DOHH2 (cell line): ENCODE results near the gene PDE11A.

ENCODE experiments used
- H3F3A ChIP-seq: fragments of 200-600 bp; sonication (generic), shearing (Covaris generic); 2 replicates; pipeline ENCODE4 v1.6.0; 2016; ENCODE audit warnings: antibody characterized with exemption, mild to moderate bottlenecking; ENCODE audit not compliant: control insufficient read depth, insufficient read depth
- H3K27ac ChIP-seq: fragments of 200-600 bp; sonication (generic); 2 replicates; pipeline ENCODE4 v1.5.1; 2014; ENCODE audit warnings: low read depth, mild to moderate bottlenecking, low read length, moderate library complexity
- H3K27me3 ChIP-seq: fragments of 200-600 bp; sonication (generic); 2 replicates; pipeline ENCODE4 v1.6.1; 2014; ENCODE audit warnings: mild to moderate bottlenecking, low read length, mixed read lengths; ENCODE audit not compliant: control insufficient read depth
- H3K36me3 ChIP-seq: fragments of 200-600 bp; sonication (generic); 2 replicates; pipeline ENCODE4 v1.6.1; 2014; ENCODE audit warnings: mild to moderate bottlenecking, low read length, moderate library complexity, mixed read lengths; ENCODE audit not compliant: control insufficient read depth
- H3K4me1 ChIP-seq: fragments of 200-600 bp; sonication (generic); 2 replicates; pipeline ENCODE4 v1.6.1; 2014; ENCODE audit warnings: mild to moderate bottlenecking, low read length, mixed read lengths; ENCODE audit not compliant: control insufficient read depth
- H3K4me2 ChIP-seq: fragments of 200-600 bp; sonication (generic); 2 replicates; pipeline ENCODE4 v1.6.0; 2014; ENCODE audit warnings: mild to moderate bottlenecking, low read length, moderate library complexity
- H3K4me3 ChIP-seq: fragments of 200-600 bp; sonication (generic); 2 replicates; pipeline ENCODE4 v1.5.1; 2014; ENCODE audit warnings: mild to moderate bottlenecking, low read length, mixed read lengths
- H3K79me2 ChIP-seq: fragments of 200-600 bp; sonication (generic); 2 replicates; pipeline ENCODE4 v1.6.1; 2014; ENCODE audit warnings: mild to moderate bottlenecking, low read length, mixed read lengths; ENCODE audit not compliant: control insufficient read depth
- H3K9me2 ChIP-seq: fragments of 200-600 bp; sonication (generic); replicated peaks from 2 replicates; pipeline ENCODE4 v1.6.1; 2014; ENCODE audit warnings: mild to moderate bottlenecking, low read length, mixed read lengths; ENCODE audit not compliant: control insufficient read depth
- H3K9me3 ChIP-seq: fragments of 200-600 bp; sonication (generic); 2 replicates; pipeline ENCODE4 v1.6.1; 2014; ENCODE audit warnings: antibody characterized with exemption, low read length, mixed read lengths; ENCODE audit not compliant: control insufficient read depth, insufficient read depth
- H4K20me1 ChIP-seq: fragments of 200-600 bp; sonication (generic); 2 replicates; pipeline ENCODE4 v1.6.0; 2014; ENCODE audit warnings: low read depth, mild to moderate bottlenecking, antibody characterized with exemption, low read length, moderate library complexity; ENCODE audit not compliant: control insufficient read depth, insufficient read depth
- CTCF ChIP-seq: fragments of 200-600 bp; sonication (generic); IDR thresholded peaks from one replicate; pipeline ENCODE4 v1.5.1; 2014; ENCODE audit warnings: antibody characterized with exemption, mild to moderate bottlenecking, low read depth, low read length; ENCODE audit not compliant: poor library complexity, severe bottlenecking
- EZH2phosphoT487 ChIP-seq: fragments of 200-600 bp; sonication (generic); IDR thresholded peaks from 2 replicates; pipeline ENCODE4 v1.6.1; 2017; ENCODE audit warnings: borderline replicate concordance, mild to moderate bottlenecking, antibody characterized with exemption, low read length, moderate library complexity, mixed read lengths

Gene PDE11A

DNA sequence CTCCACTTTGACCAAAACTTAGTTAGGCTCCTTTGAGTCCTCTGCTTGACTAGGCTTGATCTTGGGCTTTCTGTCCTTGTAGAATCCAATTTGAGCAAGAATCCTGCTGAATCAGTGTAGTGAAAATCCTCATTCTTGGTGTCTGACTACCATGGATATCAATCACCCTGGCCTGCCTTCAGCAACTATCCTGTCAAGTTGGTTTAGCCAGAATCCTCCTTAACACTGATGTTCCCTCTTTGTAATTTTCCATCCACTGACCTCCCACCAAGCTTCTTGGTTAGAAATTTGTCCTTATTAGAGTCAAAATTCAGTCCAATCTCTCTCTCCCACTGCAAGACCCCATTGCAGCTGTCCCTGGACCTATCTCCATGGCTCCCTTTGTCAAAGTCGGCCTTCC, 39.2 kb upstream of the PDE11A start:
- Histone ChIP-seq H3K4me3 (peak overlapping the region; percentile 99), H3K27ac (no peak overlapping the region), H3K9me3 (no peaks in the 10 kb centered on the region), H3K4me2 (peak overlapping the region; percentile 89; the same call in 1 of the 2 replicates), H3K79me2 (peaks cover 18% of the 10 kb centered on the region), H3K4me1 (peaks cover 12% of the 10 kb centered on the region), H4K20me1 (no peaks in the 10 kb centered on the region), H3K27me3 (no peaks in the 10 kb centered on the region), H3F3A (no peaks in the 10 kb centered on the region), H3K36me3 (peaks cover 10% of the 10 kb centered on the region; the same call in 1 of the 2 replicates), H3K9me2 (no peaks in the 10 kb centered on the region)
- TF ChIP-seq EZH2phosphoT487 = no peak
- no peak for TF ChIP-seq CTCF

- Histone ChIP-seq H3F3A (no peaks in the 10 kb centered on the region), H3K4me2 (no peak overlapping the region), H3K4me1 (peaks cover 12% of the 10 kb centered on the region), H3K27ac (no peak overlapping the region), H3K27me3 (no peaks in the 10 kb centered on the region), H3K79me2 (peaks cover 18% of the 10 kb centered on the region), H4K20me1 (no peaks in the 10 kb centered on the region), H3K9me3 (no peaks in the 10 kb centered on the region), H3K9me2 (no peaks in the 10 kb centered on the region), H3K36me3 (peaks cover 10% of the 10 kb centered on the region; the same call in 1 of the 2 replicates), H3K4me3 (no peak overlapping the region)
- TF ChIP-seq CTCF = no peak
Observed at GRCh38 chr2:178110681-178111080, 38.1 kb upstream of the PDE11A start.

- no peaks in the 10 kb centered on the region for H4K20me1 ChIP-seq
- H3K79me2 ChIP-seq = peaks cover 18% of the 10 kb centered on the region
- H3K4me2 ChIP-seq = no peak overlapping the region
- H3K27me3 ChIP-seq = no peaks in the 10 kb centered on the region
- H3K4me1 ChIP-seq = peaks cover 12% of the 10 kb centered on the region
- peaks cover 6% of the 10 kb centered on the region; the same call in 1 of the 2 replicates for H3K36me3 ChIP-seq
- no peaks in the 10 kb centered on the region for H3K9me3 ChIP-seq
- H3K4me3 ChIP-seq = no peak overlapping the region
- H3K9me2 ChIP-seq = no peaks in the 10 kb centered on the region
- H3K27ac ChIP-seq = no peak overlapping the region
- TF ChIP-seq CTCF = peak; percentile 65
- no peak for TF ChIP-seq EZH2phosphoT487
- H3F3A ChIP-seq = no peaks in the 10 kb centered on the region
Observed at GRCh38 chr2:178109813-178110212, 37.2 kb upstream of the PDE11A start.

DNA sequence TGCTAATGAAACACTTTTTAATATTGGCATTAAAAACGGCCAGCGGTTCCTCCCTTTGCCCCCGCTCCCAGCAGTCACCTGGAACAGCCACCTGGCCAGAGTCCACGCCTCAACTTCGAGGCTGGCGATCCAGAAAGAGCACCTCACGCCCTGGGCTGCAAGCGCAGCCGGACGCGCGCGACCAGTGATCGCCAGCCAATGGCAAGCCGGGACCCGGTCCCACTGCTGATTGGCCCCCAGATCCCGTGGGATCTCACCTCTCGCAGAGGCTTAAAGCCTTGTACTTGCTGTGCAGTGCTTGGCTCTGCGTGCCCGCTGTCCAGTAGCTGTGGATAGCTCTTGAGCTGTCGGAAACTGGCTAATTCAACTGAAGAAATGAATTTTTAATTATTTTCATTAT, 35.6 kb upstream of the PDE11A start:
- Histone ChIP-seq H3K79me2 (peaks cover 9% of the 10 kb centered on the region), H3K4me3 (no peak overlapping the region), H3K4me2 (no peak overlapping the region), H4K20me1 (no peaks in the 10 kb centered on the region), H3F3A (no peaks in the 10 kb centered on the region), H3K27ac (no peak overlapping the region), H3K9me2 (no peaks in the 10 kb centered on the region), H3K9me3 (no peaks in the 10 kb centered on the region), H3K27me3 (no peaks in the 10 kb centered on the region), H3K36me3 (peaks cover 6% of the 10 kb centered on the region; the same call in 1 of the 2 replicates), H3K4me1 (peaks cover 2% of the 10 kb centered on the region)
- TF ChIP-seq EZH2phosphoT487 (no peak), CTCF (no peak)
